HG03108 (cell line): ENCODE data around the gene PLD5.
A peak's percentile ranks its signal among the peaks of the same experiment; 100 is the strongest.
"Not testable (repeated sequence)": the region's sequence is repeated elsewhere in the genome, so short reads cannot be mapped to it uniquely, and the experiment has no call there.

Source experiments
- ATAC-seq: cut with Tn5 transposase; IDR thresholded peaks from one replicate; pipeline ENCODE4 v1.9.1; 2021; ENCODE audit warnings: moderate library complexity; ENCODE audit not compliant: unreplicated experiment

PLD5 gene

DNA sequence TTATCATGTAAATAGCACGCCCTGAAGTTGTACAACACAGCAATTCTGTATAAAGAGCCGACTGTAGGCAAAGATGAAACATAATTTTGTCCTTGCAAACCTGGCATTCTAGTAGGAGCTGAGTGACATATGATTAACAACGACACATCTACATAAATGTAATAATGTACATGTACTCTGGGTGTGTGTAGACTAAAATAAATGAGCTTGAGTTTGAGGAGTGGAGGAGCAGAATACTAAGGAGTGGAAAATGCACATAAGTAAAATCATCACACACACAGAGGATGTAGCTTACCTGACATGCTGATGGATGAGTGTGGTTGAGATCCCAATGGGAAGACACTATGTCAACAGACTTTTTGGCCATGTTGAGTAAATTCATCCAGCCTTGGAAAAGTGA, 236.4 kb downstream of the PLD5 start:
- not testable (repeated sequence) for ATAC-seq

DNA sequence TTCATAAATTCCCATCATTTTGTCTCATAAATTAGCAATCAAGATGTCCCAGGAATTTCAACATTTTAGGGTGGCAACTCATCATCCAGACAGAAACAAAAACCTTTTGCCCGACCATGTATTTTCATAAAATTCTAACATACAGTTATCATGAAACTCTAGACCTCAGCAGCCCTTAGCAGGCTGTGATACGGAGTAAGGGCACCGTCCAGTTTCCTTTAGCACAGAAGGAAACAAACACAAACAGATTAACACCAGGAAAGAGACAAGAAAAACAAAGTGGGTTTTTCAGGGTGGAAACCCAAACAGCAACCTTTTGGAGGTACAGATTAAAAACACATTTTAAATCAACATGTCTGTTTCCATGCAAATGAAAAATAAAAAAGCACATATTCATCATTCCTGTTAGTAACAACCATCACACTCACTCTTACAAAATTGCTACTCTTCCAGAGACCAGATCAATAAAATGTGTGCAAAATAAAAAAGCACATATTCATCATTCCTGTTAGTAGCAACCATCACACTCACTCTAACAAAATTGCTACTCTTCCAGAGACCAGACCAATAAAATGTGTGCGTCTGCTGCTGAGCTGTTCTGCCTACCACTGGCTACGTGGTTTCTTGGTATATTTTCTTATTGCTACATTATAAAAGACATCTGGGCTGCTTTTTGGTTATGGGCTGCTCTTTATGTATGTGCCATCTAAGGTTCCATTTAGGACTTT, 241.6 kb downstream of the PLD5 start:
- not testable (repeated sequence) for ATAC-seq

DNA sequence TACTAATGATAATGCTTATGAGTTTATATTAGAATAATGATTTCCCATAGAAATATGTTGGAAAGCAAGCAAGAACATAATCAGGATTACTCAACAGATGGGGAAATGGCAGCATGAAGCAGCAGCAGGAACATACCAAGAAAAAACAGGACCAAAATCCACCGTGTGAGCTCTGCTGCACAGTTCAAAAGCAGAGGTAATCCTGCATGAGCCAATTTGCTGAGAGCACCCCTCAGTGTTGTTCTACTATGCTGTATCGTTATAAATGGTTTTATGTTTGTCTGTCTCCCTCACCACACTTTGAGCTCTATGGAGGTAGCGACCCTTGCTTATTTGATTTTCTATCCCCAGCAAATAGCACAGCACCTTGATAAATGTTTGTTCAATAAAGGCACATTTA, 246.1 kb downstream of the PLD5 start:
- ATAC-seq, result not testable (repeated sequence)

DNA sequence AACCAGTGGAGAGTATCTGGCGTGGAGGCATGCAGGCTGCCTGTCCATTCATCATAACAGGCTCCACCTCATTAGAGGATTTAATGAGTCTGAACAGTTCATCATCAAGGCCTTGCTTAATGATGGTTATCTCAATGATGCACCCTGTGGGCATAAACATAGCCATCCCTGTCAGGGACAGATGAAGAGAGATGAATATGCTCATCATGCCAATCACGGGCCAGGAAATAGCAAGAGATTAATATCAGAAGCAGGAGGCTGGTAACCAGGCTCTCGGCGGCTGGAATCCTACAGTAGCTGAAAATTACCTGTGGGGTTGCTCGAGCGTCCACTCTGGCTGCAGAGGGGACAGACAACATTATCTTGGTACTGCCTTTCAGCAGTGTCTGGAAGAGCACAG, 247.7 kb downstream of the PLD5 start:
- not testable (repeated sequence) for ATAC-seq

DNA sequence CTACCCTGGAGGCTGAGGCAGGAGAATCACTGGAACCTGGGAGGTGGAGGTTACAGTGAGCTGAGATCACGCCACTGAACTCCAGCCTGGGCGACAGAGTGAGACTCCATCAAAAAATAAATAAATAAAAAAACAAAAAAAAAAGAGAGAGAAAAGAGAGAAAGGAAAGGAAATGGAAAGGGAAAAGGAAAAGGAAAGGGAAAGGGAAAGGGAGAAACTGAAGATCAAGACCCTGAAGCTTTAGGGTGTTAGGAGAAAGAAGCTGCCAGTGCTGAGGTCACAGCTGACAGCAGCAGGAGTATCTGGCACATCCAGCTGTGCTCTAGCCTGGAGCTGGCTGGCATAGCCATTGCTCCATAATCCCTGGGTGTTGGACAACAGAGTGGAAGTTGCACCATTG, 257.5 kb downstream of the PLD5 start:
- not testable (repeated sequence) for ATAC-seq

DNA sequence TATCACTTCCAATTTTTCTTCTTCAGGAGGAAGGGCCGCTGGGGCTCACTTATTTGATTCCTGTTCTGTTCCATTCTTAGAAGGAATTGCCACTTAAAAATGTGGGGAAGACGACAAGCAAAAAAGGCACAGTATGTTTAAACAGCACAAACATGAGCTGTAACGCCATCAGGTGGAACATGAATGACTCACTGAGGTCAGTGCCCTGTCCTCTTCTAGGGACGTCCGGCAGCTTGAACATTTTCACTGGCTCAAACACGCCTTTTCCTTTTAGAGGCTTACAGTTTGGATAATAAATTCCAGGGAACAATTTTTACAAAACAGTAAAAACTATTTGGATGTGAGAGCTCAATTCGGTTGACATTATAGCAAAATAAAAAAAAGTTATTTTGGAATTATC, 260.1 kb downstream of the PLD5 start:
- ATAC-seq, result not testable (repeated sequence)

DNA sequence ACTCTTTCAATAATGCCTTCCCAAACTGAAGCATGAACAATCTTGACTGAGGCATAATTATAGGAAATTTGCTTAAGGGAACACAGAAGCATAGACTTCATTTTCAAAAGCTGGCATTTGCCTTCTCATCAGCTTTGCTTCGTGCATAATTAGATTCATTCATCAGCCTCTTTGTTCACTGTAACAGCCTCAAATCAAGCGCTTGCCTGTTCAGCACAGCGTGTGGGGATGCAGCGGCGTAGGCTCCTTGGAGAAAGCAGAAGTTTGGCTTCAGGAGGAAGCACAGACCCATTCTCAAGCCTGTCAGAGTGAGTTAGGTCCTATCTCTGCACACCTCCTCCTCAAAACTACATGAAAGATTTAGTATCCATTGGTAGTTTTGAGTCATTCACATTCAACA, 279.2 kb downstream of the PLD5 start:
- ATAC-seq, result no peak

DNA sequence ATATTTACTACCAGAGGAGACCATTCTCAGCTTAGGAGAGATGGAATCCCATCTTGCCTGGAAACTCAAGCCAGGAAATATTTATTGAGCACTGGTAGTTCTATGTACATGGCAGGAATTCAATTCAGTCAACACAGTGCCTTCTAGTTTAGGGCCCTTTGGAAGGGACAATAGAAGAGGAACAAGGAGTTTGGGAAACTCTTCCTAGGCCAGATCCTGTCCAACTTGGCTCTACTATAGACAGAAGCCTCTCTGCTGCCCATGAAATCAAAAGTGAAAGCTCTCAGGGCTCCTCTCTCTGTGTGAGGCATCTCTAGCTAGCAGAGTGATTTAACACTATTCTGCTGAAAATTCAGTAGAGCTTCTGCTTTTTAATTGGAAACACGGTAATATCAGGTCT, 281.0 kb downstream of the PLD5 start:
- peak; percentile 94 for ATAC-seq

DNA sequence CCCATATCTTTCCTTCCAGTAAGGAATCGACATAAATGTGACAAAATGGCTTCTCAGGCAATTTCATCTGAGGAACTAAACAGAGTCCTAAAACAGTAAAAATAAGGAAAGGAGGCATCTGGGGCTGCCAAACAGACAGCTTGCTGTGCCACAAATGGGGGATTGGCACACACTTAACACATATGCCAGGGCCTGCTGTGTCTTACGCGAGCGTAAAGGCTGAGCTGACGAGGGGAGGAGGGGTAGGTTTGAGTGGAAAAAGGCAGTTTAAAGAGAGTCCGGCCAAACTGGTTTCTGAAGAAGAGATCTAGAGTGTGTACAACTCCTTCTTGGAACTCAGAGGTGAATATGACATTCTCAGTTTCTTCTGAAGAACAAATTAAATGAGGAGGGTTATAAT, 281.5 kb downstream of the PLD5 start:
- ATAC-seq, result no peak

DNA sequence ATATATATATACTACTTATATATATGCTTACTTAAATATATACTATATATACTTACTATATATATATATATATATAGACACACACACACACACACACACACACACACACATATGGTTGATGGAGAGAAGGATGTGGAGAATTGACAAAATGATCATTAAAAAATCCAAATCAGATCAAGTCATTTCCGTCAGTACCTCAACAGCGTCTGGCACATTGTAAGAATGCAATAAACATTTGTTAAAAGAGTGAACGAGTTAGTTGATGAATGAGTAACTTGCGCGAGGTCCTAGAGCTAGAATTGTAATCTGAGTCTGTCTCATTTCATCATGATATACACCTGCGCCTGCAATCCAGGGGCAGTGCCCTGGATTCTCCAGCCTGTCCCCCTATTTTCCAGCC, 282.6 kb downstream of the PLD5 start:
- ATAC-seq, result no peak

DNA sequence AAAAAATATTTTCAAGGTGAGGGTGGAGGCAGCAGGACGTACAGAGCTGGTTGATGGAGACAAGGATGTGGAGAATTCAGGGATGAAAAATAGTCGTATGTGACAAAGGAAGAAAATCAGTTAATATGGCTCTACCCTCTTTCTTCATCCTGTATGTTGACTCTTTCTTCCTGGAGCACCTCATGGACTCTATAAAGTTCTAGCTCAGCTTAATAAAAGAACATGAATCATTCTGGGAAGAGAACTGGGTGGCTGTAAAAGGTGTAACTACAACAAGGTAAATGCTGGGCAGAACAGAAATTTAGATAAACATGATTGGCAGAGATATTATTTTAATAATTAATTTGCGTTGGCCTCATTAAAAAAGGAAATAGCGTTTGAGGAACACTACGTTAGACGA, 283.8 kb downstream of the PLD5 start:
- ATAC-seq, result no peak

DNA sequence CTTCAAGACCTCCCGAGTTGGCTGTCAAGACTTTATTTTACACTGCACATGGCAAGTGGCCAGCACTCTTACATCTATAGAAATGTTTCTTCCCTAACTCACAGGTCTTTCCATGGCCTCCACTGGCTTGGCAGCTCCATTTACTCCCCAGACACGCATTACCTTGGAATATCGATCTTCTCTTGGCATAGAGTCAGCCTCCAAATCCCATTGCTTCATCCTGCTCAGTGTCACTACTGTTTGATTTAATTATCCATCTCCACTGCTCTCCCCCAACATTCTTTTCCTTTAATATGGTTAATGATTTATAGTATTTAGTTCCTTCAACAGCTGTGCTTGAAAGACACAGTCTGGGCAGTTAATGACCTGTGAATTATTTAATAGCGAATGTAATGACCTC, 284.4 kb downstream of the PLD5 start:
- ATAC-seq, result no peak

DNA sequence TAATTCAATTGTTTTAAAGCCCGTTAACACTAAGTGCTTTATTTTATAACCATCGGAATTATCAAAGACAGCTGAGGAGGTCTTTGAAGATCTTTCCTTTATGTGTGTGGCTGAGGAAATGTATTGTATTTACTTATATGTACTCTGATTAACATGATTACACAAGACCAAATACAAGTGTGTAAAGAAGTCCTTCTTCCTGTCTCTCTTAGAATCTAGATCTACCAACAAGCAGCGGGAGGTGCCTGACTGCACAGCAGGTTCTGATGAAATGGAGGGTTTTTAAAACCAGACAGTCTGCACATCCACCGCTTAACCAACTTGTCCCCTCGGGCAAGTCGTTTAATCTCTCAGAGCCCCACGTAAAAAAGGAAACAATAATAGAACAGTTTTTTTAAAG, 285.1 kb downstream of the PLD5 start:
- ATAC-seq, result no peak

DNA sequence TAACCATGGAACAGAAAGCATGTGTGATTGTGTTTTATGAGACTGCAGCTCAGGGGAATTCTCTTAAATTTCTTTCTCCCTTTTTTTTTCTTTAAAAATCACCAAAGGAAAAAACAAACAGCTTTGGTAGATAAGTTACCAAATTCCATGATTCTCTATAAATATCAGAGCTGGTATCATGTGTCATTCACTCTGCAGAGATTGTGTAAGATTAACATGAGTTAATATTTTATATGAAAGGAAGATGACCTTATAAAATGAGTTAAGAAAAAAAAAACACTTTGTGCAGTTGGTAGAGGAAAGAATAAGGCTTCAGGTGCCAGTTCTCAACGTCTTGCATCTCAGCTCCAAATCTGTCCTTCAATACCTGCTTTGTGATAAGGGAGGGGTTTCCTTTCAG, 287.4 kb downstream of the PLD5 start:
- ATAC-seq, result no peak

DNA sequence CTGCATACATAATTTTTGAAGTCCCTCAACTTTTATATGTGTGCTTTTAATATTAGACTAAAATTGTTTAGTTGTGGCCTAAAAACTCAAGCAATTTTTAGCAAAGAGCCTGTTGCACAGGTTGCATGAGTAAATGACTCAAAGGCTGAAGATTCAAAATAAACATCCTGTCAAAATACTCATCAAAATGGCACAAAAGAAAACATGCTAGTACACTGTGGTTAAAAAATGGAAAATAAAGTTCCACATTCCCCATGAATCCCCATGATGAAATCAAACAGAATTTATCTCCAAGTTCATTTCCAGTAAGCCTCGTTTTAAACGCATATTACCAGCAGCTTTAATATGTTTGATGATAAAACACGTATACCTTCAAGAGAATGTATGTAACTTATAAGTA, 295.5 kb downstream of the PLD5 start:
- no peak for ATAC-seq

DNA sequence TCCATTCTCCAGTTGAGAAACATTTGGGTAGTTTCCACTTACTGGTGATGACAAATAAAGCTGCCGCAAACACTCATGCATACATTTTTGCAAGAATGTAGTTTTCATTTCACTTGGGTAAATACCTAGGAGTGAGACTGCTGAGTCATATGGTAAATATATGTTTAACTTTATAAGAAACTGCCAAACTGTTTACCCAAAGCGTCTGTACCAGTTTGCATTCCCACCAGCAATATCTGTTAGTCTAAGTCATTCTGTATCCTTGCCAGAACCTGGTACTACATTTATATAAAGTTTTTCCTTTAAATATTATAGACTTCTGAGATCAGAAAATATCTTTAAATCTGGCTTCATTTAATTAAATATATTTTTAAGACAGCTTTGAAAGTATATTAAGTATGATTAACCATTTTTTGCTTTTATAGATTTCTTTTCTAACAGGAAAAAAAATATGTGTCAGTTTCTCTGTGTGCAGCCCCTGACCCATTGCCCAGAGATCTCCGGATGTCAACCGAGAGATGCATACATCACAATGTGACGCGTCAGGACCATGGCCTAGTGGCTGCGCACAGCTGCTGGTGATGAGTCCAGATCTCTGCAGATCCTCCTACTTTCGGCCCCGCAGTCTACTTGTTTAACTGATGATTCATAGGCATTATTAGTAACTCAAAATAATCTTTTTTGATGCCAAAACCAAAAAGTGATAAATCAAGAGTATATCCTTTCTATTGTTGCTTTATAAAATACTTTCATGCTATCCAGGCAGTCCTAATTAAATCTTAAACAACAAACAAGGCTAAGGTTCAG, 298.5 kb downstream of the PLD5 start:
- ATAC-seq, result peak; percentile 68

DNA sequence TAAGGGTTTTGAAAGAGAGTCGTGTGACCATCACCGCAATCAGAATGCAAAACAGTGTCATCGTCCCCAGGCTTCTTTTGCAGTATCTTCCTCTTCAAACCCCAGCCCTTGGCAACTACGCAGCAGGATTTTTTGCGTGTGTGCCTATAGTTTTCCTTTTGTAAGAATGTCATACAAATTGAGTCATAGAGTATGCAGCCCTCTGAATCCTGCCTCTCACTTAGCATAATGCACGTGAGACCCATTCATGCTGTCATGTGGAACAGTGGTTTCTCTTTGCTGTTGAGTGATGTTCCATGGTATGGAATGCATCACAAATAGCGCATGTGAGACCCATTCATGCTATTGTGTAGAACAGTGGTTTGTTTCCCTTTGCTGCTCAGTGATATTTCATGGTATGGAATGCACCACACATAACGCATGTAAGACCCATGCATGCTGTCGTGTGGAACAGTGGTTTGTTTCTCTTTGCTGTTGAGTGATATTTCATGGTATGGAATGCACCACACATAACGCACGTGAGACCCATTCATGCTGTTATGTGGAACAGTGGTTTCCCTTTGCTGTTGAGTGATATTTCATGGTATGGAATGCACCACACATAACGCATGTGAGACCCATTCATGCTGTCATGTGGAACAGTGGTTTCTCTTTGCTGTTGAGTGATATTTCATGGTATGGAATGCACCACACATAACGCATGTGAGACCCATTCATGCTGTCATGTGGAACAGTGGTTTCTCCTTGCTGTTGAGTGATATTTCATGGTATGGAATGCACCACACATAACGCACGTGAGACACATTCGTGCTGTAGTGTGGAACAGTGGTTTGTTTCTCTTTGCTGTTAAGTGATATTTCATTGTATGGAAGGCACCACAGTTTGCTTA, 299.4 kb downstream of the PLD5 start:
- not testable (repeated sequence) for ATAC-seq

DNA sequence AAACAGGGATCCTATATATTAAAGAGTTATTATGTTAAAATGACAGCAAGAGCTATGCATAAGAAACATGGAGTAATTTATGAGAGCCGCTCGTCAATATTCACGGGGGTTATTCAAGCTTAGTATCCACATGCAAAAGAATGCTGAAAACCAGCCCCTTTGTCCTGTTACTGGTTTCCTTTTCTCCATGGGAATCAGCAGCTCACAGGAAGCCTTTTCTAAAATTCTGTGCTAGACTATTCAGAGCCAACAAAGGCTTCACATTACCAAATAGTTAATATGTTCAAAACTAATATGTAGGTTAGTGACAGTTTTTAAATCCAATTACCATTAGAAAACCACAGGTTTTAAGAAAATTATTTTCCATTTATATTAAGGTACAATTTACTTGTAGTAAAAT, 300.0 kb downstream of the PLD5 start:
- no peak for ATAC-seq

DNA sequence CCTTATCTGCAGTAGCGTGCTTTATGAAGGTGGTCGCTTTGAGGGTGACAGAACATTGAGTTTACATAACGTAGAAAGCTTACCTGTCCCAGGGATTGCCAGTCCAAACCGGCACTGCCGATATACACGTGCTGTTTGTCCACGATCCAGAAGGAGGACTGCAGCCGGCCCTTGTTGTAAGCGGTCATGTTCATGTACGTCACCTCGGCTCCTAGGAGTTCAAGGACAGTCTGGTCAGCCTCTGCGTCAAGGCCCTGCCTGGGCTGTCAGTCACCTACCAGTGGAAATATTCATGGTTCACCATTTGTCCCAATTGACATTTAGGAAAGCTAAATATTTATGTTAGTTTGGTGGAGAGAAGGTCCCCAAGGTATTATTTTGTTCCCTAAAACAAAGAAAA, 304.6 kb downstream of the PLD5 start:
- no peak for ATAC-seq

DNA sequence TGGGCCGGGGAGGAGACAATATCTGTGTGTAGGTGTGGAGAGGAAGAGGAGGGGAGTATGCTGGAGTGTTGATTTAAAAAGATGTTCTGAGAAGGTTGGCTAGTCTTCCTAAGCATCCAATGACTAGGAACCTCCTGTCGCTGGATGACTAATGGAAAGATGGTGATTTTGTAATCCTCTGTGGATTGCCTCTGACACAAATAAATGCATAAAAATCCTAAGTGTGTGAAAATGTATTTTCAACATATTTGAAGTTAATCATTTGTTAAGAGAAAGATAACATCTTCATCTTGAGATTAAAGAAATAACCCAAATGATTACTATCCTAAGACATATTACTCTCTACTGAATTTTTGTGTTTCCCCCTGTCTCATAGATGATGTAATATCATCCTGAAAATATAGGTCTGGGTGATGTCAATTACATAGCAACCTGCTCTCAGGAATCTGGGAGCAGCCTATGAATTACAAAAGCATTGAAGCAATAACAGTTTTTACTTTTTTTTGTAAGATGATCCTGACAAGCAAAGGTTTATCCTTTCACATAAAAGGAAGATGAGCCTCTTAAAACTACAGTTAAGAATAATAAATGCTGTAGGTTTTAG, 305.1 kb downstream of the PLD5 start:
- ATAC-seq, result no peak

DNA sequence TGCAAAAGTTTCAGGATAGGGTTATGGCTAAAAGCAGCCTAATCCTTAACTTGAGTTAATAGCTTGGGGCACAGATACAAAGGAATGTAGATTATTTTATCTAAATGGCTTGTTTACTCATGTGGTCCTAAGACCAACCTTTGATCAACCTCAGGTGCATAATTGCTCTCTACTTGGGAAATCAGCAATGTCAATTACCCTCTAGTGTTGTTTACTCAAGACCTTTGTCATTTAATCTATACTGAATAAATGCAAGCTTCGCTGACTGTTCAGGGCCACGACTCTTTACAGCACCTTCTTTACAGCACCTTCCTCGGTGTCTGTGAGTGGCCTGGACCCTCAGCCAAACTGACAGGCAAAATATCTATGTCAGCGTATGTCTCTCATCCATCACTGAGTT, 308.1 kb downstream of the PLD5 start:
- no peak for ATAC-seq
